Adrenal gland (tissue), 12 donors: ENCODE measurements around the gene IL17RD. TPM values are rescaled to one million over a fixed set of nuclear protein-coding genes. Genes with fewer than 3 reads are reported as not detected.

Experiments
- DNase-seq, 7 donors: peaks; one replicate each; pipeline ENCODE4 v3.0.0-alpha.2; 2019 to 2020
- H3K27ac ChIP-seq, 5 donors: fragments of 200-600 bp; sonication (generic) in 4 of 5; 1 replicate in 3 of 5; 2 replicates in 2 of 5; pipeline versions ENCODE4 v1.5.1 to v1.8.0; 2016 to 2020; ENCODE audit warnings: mild to moderate bottlenecking in 1 of 5
- H3K27me3 ChIP-seq: fragments of 200-600 bp; 2 replicates; pipeline ENCODE4 v1.8.0; 2021
- H3K36me3 ChIP-seq, 2 donors: fragments of 200-600 bp; replicated peaks in 1 of 2; 1 replicate in 1 of 2; 2 replicates in 1 of 2; pipeline versions ENCODE4 v1.5.1 to v1.8.0; 2018 to 2022
- H3K4me1 ChIP-seq, 2 donors: fragments of 200-600 bp; replicated peaks in 1 of 2; 1 replicate in 1 of 2; 2 replicates in 1 of 2; pipeline versions ENCODE4 v1.5.1 to v1.8.0; 2018 to 2021
- H3K4me3 ChIP-seq, 4 donors: fragments of 200-600 bp; sonication (generic) in 3 of 4; one replicate each; pipeline ENCODE4 v1.5.1; 2016 to 2018
- H3K9me3 ChIP-seq, 3 donors: fragments of 200-600 bp; sonication (generic) in 1 of 3; replicated peaks in 1 of 3; 1 replicate in 2 of 3; 2 replicates in 1 of 3; pipeline versions ENCODE4 v1.5.1 to v1.8.0; 2016 to 2021
- POLR2A ChIP-seq, 2 donors: fragments of 450-650 bp; IDR thresholded peaks; one replicate each; pipeline ENCODE4 v1.6.1; 2017; ENCODE audit warnings: antibody characterized with exemption in 2 of 2, mild to moderate bottlenecking in 2 of 2, moderate library complexity in 1 of 2
- WGBS, 4 donors: extraction: QIAGEN DNeasy Blood & Tissue Kit in 2 of 4; methylation state at CpG; one replicate each; pipeline versions ENCODE4 v1.1.5 to v1.1.7; 2013 to 2017; 5-methylcytosine and 5-hydroxymethylcytosine counted together
- intact Hi-C, 2 donors: fragments of 100-400 bp; cut with DNase I; formaldehyde crosslinking; loops; one replicate each; pipeline versions ENCODE4 v1.14.1 to v1.15.0; 2022 to 2023
- polyA plus RNA-seq, 3 donors: library from polyadenylated mRNA; stranded (reverse); fragments of 200-250 nt in 2 of 3; fragments of 350-450 nt in 1 of 3; fragmentation: Illumina TruSeq in 1 of 3; extraction: RNeasy Lipid Tissue Mini Kit (QIAGEN cat#74804) in 1 of 3; gene quantifications; one replicate each; pipeline ENCODE4 v1.2.3, GENCODE V29; 2013 to 2014
- total RNA-seq, 9 donors: library from RNA; depleted of rRNA in 4 of 9; stranded (reverse); fragments of >200 nt in 4 of 9; fragments of 120-200 nt in 1 of 9; fragmentation: NEBNext Ultra II Directional in 1 of 9; extraction: Animal tissue kit (Norgen Biotek cat#: 25700) in 1 of 9; gene quantifications; one replicate each; pipeline versions ENCODE4 v1.1.0 to v1.2.4, GENCODE V29; 2013 to 2023
- TF ChIP-seq, protein P1 (sequence below), 6 experiments: fragments of 450-650 bp in 4 of 6; fragments of 200-600 bp in 2 of 6; sonication (generic) in 1 of 6; IDR thresholded peaks; 1 replicate in 5 of 6; 2 replicates in 1 of 6; pipeline versions ENCODE4 v1.5.1 to v1.8.0; 2016 to 2021; ENCODE audit warnings: antibody characterized with exemption in 6 of 6, mild to moderate bottlenecking in 2 of 6, moderate library complexity in 1 of 6
- donor health status: healthy with polysubstance abuse.
- donor health status: Bipolar disorder and iron deficiency.
- donor health status: DM: yes; HTN: yes; CAD: no.
- donor health status: DM: no; HTN: no; CAD: no.
- donor health status: DM: no; HTN: no; CAD: no.
- donor health status: DM: yes; HTN: yes; CAD: no.

Gene IL17RD
- total and polyA plus RNA-seq, 12 donors, result 0.44 to 7.1 (median 1.5) TPM

- DNase-seq, result peak in 1 of 7 donors; percentile 10
- Histone ChIP-seq H3K27me3 (no peaks in the 10 kb centered on the region), H3K4me1 (peaks cover 0 to 7% of the 10 kb centered on the region in 2 donors), H3K4me3 (no peak overlapping the region), H3K27ac (no peak overlapping the region), H3K36me3 (no peaks in the 10 kb centered on the region), H3K9me3 (no peaks in the 10 kb centered on the region)
- TF ChIP-seq, protein P1, sequence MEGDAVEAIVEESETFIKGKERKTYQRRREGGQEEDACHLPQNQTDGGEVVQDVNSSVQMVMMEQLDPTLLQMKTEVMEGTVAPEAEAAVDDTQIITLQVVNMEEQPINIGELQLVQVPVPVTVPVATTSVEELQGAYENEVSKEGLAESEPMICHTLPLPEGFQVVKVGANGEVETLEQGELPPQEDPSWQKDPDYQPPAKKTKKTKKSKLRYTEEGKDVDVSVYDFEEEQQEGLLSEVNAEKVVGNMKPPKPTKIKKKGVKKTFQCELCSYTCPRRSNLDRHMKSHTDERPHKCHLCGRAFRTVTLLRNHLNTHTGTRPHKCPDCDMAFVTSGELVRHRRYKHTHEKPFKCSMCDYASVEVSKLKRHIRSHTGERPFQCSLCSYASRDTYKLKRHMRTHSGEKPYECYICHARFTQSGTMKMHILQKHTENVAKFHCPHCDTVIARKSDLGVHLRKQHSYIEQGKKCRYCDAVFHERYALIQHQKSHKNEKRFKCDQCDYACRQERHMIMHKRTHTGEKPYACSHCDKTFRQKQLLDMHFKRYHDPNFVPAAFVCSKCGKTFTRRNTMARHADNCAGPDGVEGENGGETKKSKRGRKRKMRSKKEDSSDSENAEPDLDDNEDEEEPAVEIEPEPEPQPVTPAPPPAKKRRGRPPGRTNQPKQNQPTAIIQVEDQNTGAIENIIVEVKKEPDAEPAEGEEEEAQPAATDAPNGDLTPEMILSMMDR (IDR thresholded peaks at IDR 0.05), result no peak
- TF ChIP-seq POLR2A (IDR thresholded peaks at IDR 0.05), result no peak
- intact Hi-C loops, result no loop called here
- WGBS, 4 donors, result 93% methylated on average over 5 of the region's 5 CpGs
Measured at GRCh38 chr3:57140894-57141293, 24.3 kb downstream of the IL17RD start.

- H3K27me3 ChIP-seq, result no peaks in the 10 kb centered on the region
- H3K27ac ChIP-seq, result no peak overlapping the region
- no peak for DNase-seq
- 63 to 82% (median 70%) methylated on average over 5 of the region's 5 CpGs for WGBS, 4 donors
- no peak for TF ChIP-seq POLR2A (IDR thresholded peaks at IDR 0.05)
- TF ChIP-seq, protein P1 (IDR thresholded peaks at IDR 0.05), result no peak
- H3K36me3 ChIP-seq, result no peaks in the 10 kb centered on the region
- H3K4me1 ChIP-seq, result no peaks in the 10 kb centered on the region
- intact Hi-C loops, result no loop called here
- H3K4me3 ChIP-seq, result no peak overlapping the region
- no peaks in the 10 kb centered on the region for H3K9me3 ChIP-seq
Measured at GRCh38 chr3:57135964-57136719, 29.0 kb downstream of the IL17RD start.

- intact Hi-C loops, result no loop called here
- Histone ChIP-seq H3K36me3 (no peaks in the 10 kb centered on the region), H3K4me3 (no peak overlapping the region), H3K27ac (no peak overlapping the region), H3K27me3 (no peaks in the 10 kb centered on the region), H3K4me1 (no peaks in the 10 kb centered on the region), H3K9me3 (no peaks in the 10 kb centered on the region)
- 52 to 65% (median 60%) methylated on average over 4 of the region's 4 CpGs for WGBS, 4 donors
- DNase-seq, result no peak
- TF ChIP-seq POLR2A (IDR thresholded peaks at IDR 0.05), result no peak
- TF ChIP-seq, protein P1 (IDR thresholded peaks at IDR 0.05), result no peak
Measured at GRCh38 chr3:57133157-57133556, 32.0 kb downstream of the IL17RD start.

- TF ChIP-seq, protein P1 (IDR thresholded peaks at IDR 0.05), result no peak
- TF ChIP-seq POLR2A (IDR thresholded peaks at IDR 0.05), result no peak
- no peak overlapping the region for H3K4me3 ChIP-seq
- no peak for DNase-seq
- intact Hi-C loops, result no loop called here
- H3K27me3 ChIP-seq, result no peaks in the 10 kb centered on the region
- H3K4me1 ChIP-seq, result no peaks in the 10 kb centered on the region
- 71 to 95% (median 87%) methylated on average over 2 of the region's 2 CpGs for WGBS, 4 donors
- no peak overlapping the region for H3K27ac ChIP-seq
- no peaks in the 10 kb centered on the region for H3K9me3 ChIP-seq
- H3K36me3 ChIP-seq, result no peaks in the 10 kb centered on the region
Measured at GRCh38 chr3:57132674-57133073, 32.5 kb downstream of the IL17RD start.
